ENCODE measurements around the gene PDE4D.

PDE4D gene

GRCh38 chr5:59137846-59138245, 755.7 kb downstream of the PDE4D start:
- no peak for DNase-seq (ENCODE audit: low spot score)

GRCh38 chr5:59136549-59136948, 757.0 kb downstream of the PDE4D start:
- no peak for DNase-seq (ENCODE audit: low spot score)

GRCh38 chr5:59134471-59135163, 758.9 kb downstream of the PDE4D start:
- DNase-seq (ENCODE audit: low spot score), result no peak

- DNase-seq (ENCODE audit: low spot score), result peak; percentile 30
These were observed 759.7 kb downstream of the PDE4D start for GRCh38 chr5:59133764-59134261.

GRCh38 chr5:59132131-59132530, 761.4 kb downstream of the PDE4D start:
- no peak for DNase-seq (ENCODE audit: low spot score)

GRCh38 chr5:59130431-59130830, 763.1 kb downstream of the PDE4D start:
- DNase-seq (ENCODE audit: low spot score), result no peak

GRCh38 chr5:59128646-59129290, 764.8 kb downstream of the PDE4D start:
- DNase-seq (ENCODE audit: low spot score), result no peak

GRCh38 chr5:59126708-59127573, 766.6 kb downstream of the PDE4D start:
- no peak for DNase-seq (ENCODE audit: low spot score)

- no peak for DNase-seq (ENCODE audit: low spot score)
These were observed 767.4 kb downstream of the PDE4D start for GRCh38 chr5:59126016-59126707.

- peak; percentile 60 for DNase-seq (ENCODE audit: low spot score)
These were observed 768.2 kb downstream of the PDE4D start for GRCh38 chr5:59125011-59125961.

GRCh38 chr5:59123595-59124561, 769.6 kb downstream of the PDE4D start:
- no peak for DNase-seq (ENCODE audit: low spot score)

- no peak for DNase-seq (ENCODE audit: low spot score)
These were observed 774.0 kb downstream of the PDE4D start for GRCh38 chr5:59119480-59119879.

GRCh38 chr5:59117320-59117719, 776.2 kb downstream of the PDE4D start:
- DNase-seq (ENCODE audit: low spot score), result no peak

GRCh38 chr5:59116231-59116865, 777.2 kb downstream of the PDE4D start:
- DNase-seq (ENCODE audit: low spot score), result no peak

GRCh38 chr5:59115345-59115744, 778.2 kb downstream of the PDE4D start:
- DNase-seq (ENCODE audit: low spot score), result peak; percentile 30

- no peak for DNase-seq (ENCODE audit: low spot score)
These were observed 784.1 kb downstream of the PDE4D start for GRCh38 chr5:59109383-59109782.

- no peak for DNase-seq (ENCODE audit: low spot score)
These were observed 785.8 kb downstream of the PDE4D start for GRCh38 chr5:59107692-59108091.

GRCh38 chr5:59104400-59105127, 789.0 kb downstream of the PDE4D start:
- DNase-seq (ENCODE audit: low spot score), result no peak

Data from kidney capillary endothelial cell (primary cell).